ENCODE results near the gene BTBD1.
A peak's percentile ranks its signal among the peaks of the same experiment; 100 is the strongest.

The BTBD1 gene

GRCh38 chr15:83012636-83013035 lies 54.4 kb downstream of the BTBD1 start:
- peaks cover 33% of the 10 kb centered on the region for H3K79me2 ChIP-seq (ENCODE audit: insufficient read depth, low read length)
- no peaks in the 10 kb centered on the region for H3K9me3 ChIP-seq (ENCODE audit: insufficient read depth, low read length, severe bottlenecking)
- no peak overlapping the region for H2AFZ ChIP-seq (ENCODE audit: low read depth, low read length)
- ATAC-seq (ENCODE audit: insufficient read depth, low read depth), result no peak
- no peaks in the 10 kb centered on the region for H4K20me1 ChIP-seq (ENCODE audit: insufficient read depth, low read length)
- H3K36me3 ChIP-seq (ENCODE audit: insufficient read depth, low read length), result peaks cover 38% of the 10 kb centered on the region
- no peak for DNase-seq
- H3K27me3 ChIP-seq (ENCODE audit: insufficient read depth, low read length, poor library complexity), result no peaks in the 10 kb centered on the region
- peak overlapping the region; percentile 66 for H3K4me2 ChIP-seq (ENCODE audit: insufficient read depth, low read length)
- H3K4me3 ChIP-seq (ENCODE audit: low read depth in 1 of 2, low read length in 2 of 2), result peak overlapping the region in 1 of 2 experiments; percentile 91; a peak in 2 of 4 replicates
- TF ChIP-seq EZH2 (IDR thresholded peaks at IDR 0.05; ENCODE audit: borderline replicate concordance, low read depth, low read length, severe bottlenecking) (no peak), CTCF (IDR thresholded peaks at IDR 0.05; ENCODE audit: borderline replicate concordance, extremely low read depth, low read length, poor library complexity, severe bottlenecking) (no peak)
- H3K27ac ChIP-seq (ENCODE audit: low read length), result 0 out of 2 replicates have a peak overlapping the region, but pooled peaks have one; percentile 77
- peaks cover 40% of the 10 kb centered on the region for H3K4me1 ChIP-seq (ENCODE audit: insufficient read depth, low read length)
- H3K9ac ChIP-seq (ENCODE audit: low read depth, low read length), result peak overlapping the region; percentile 79; the same call in 1 of the 2 replicates

GRCh38 chr15:83012076-83012426 lies 55.0 kb downstream of the BTBD1 start:
- H3K36me3 ChIP-seq (ENCODE audit: insufficient read depth, low read length), result peaks cover 37% of the 10 kb centered on the region
- H3K27me3 ChIP-seq (ENCODE audit: insufficient read depth, low read length, poor library complexity), result no peaks in the 10 kb centered on the region
- peak overlapping the region; percentile 59 to 91; a peak in 3 of 4 replicates for H3K4me3 ChIP-seq (ENCODE audit: low read depth in 1 of 2, low read length in 2 of 2)
- peak overlapping the region; percentile 92 for H2AFZ ChIP-seq (ENCODE audit: low read depth, low read length)
- H3K79me2 ChIP-seq (ENCODE audit: insufficient read depth, low read length), result peaks cover 34% of the 10 kb centered on the region
- TF ChIP-seq EZH2 (IDR thresholded peaks at IDR 0.05; ENCODE audit: borderline replicate concordance, low read depth, low read length, severe bottlenecking) (no peak), CTCF (IDR thresholded peaks at IDR 0.05; ENCODE audit: borderline replicate concordance, extremely low read depth, low read length, poor library complexity, severe bottlenecking) (no peak)
- H3K9me3 ChIP-seq (ENCODE audit: insufficient read depth, low read length, severe bottlenecking), result no peaks in the 10 kb centered on the region
- H3K27ac ChIP-seq (ENCODE audit: low read length), result peak overlapping the region; percentile 77
- H3K4me1 ChIP-seq (ENCODE audit: insufficient read depth, low read length), result peaks cover 40% of the 10 kb centered on the region
- H3K4me2 ChIP-seq (ENCODE audit: insufficient read depth, low read length), result peak overlapping the region; percentile 66
- H3K9ac ChIP-seq (ENCODE audit: low read depth, low read length), result peak overlapping the region; percentile 79
- no peaks in the 10 kb centered on the region for H4K20me1 ChIP-seq (ENCODE audit: insufficient read depth, low read length)
- ATAC-seq (ENCODE audit: insufficient read depth, low read depth) (no peak), DNase-seq (no peak)

- H2AFZ ChIP-seq (ENCODE audit: low read depth, low read length), result peak within 1 kb of the TSS; percentile 92
- DNase-seq, result peak; percentile 83
- TF ChIP-seq EZH2 (IDR thresholded peaks at IDR 0.05; ENCODE audit: borderline replicate concordance, low read depth, low read length, severe bottlenecking), result no peak
- peak; percentile 69 for TF ChIP-seq CTCF (IDR thresholded peaks at IDR 0.05; ENCODE audit: borderline replicate concordance, extremely low read depth, low read length, poor library complexity, severe bottlenecking)
Measured at GRCh38 chr15:83011271-83012075, 55.6 kb downstream of the BTBD1 start, which contains the start of gene C15orf40. Gene C15orf40, minus strand, starts transcription at chr15:83011639. Its CDS starts 32 bp downstream, at chr15:83011607.

More at GRCh38 chr15:83011271-83012075, 55.6 kb downstream of the BTBD1 start, which contains the start of gene C15orf40:
- Histone ChIP-seq H3K4me3 (ENCODE audit: low read depth in 1 of 2, low read length in 2 of 2) (peak within 1 kb of the TSS; percentile 59 to 91; a peak in 3 of 4 replicates), H3K27ac (ENCODE audit: low read length) (peak within 1 kb of the TSS; percentile 77), H3K36me3 (ENCODE audit: insufficient read depth, low read length) (peaks cover 39% of the 10 kb centered on the region), H3K4me2 (ENCODE audit: insufficient read depth, low read length) (peak within 1 kb of the TSS; percentile 66), H3K9ac (ENCODE audit: low read depth, low read length) (peak within 1 kb of the TSS; percentile 79), H3K79me2 (ENCODE audit: insufficient read depth, low read length) (peaks cover 35% of the 10 kb centered on the region), H3K9me3 (ENCODE audit: insufficient read depth, low read length, severe bottlenecking) (no peaks in the 10 kb centered on the region), H3K4me1 (ENCODE audit: insufficient read depth, low read length) (peaks cover 40% of the 10 kb centered on the region), H4K20me1 (ENCODE audit: insufficient read depth, low read length) (no peaks in the 10 kb centered on the region), H3K27me3 (ENCODE audit: insufficient read depth, low read length, poor library complexity) (no peaks in the 10 kb centered on the region)
- peak; percentile 82 for ATAC-seq (ENCODE audit: insufficient read depth, low read depth)
